ENCODE measurements around the gene WDR64.
"Not testable (repeated sequence)": the region's sequence is repeated elsewhere in the genome, so short reads cannot be mapped to it uniquely, and the experiment has no call there.

Gene WDR64

DNA sequence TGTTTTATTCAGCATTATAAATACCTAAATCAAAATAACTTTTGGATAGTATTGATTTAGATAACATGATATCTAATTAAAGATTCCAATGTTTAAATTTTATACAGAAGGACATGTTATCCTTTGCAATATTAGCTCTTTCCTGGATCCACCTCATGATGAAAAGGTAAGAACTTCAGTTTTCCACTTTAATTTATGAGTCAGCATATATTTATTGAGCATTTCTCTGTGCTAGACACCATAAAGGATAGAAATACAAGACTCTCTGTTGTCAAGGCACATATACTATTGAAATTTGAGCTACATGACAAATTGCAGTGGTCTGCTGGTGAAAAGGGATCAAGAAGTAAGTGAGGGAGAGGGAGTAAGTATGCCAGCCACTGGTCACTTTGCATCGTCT is 127.8 kb downstream of the WDR64 start:
- TF ChIP-seq CTCF (IDR thresholded peaks at IDR 0.05; ENCODE audit: borderline replicate concordance, control extremely low read depth, extremely low read depth, insufficient read depth, missing control alignments) = no peak
- in situ Hi-C loops (cut with MboI; ENCODE audit: low sequenced_read_pairs, unreplicated experiment) = no loop called here

GRCh38 chr1:241782396-241782795 is 130.3 kb downstream of the WDR64 start:
- DNase-seq (ENCODE audit: low spot score) = no peak
- TF ChIP-seq CTCF (IDR thresholded peaks at IDR 0.05; ENCODE audit: borderline replicate concordance, control extremely low read depth, extremely low read depth, insufficient read depth, missing control alignments) = no peak
- in situ Hi-C loops (cut with MboI; ENCODE audit: low sequenced_read_pairs, unreplicated experiment) = no loop called here

More for the DNA sequence above, 127.8 kb downstream of the WDR64 start:
- no peak for DNase-seq (ENCODE audit: low spot score)

- in situ Hi-C loops (cut with MboI; ENCODE audit: low sequenced_read_pairs, unreplicated experiment) = no loop called here
- DNase-seq (ENCODE audit: low spot score) = no peak
- no peak for TF ChIP-seq CTCF (IDR thresholded peaks at IDR 0.05; ENCODE audit: borderline replicate concordance, control extremely low read depth, extremely low read depth, insufficient read depth, missing control alignments)
Observed at GRCh38 chr1:241787691-241788090, 135.6 kb downstream of the WDR64 start.

DNA sequence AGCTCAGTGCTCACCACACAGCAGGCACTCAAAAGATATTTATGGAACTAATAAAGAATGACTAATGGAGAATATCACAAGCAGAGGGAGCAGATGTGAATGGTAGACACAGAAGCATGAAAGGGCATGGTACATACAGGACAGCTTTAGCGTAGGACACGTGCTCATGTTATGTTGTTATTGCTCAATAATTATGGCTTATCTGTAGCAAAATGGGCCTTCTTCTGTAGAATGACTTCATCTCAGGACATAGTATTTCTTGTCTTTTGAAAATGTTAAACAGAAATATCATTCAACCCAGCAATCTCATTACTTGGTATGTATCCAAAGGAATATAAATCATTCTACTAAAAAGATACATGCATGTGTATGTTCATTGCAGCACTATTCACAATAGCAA is 137.0 kb downstream of the WDR64 start:
- in situ Hi-C loops (cut with MboI; ENCODE audit: low sequenced_read_pairs, unreplicated experiment) = no loop called here
- no peak for TF ChIP-seq CTCF (IDR thresholded peaks at IDR 0.05; ENCODE audit: borderline replicate concordance, control extremely low read depth, extremely low read depth, insufficient read depth, missing control alignments)
- no peak for DNase-seq (ENCODE audit: low spot score)

DNA sequence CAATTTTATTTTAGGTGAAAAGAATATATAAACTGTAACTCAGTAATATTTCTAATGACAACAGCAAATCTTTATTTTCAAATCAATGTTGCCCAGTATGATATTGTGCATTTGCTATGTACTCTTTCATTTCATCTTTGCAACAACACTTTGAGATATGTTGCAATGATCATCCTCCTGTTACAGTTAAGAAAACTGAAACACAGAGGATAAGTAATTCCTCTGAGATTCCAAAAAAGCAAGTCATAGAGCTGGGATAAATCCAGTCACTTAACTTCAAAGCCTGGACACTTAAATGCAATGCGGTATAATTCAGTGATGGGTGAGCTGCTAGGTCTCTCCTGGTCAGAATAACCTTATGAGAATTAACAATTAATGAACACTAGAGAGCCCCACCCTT is 147.3 kb downstream of the WDR64 start:
- in situ Hi-C loops (cut with MboI; ENCODE audit: low sequenced_read_pairs, unreplicated experiment) = no loop called here
- DNase-seq (ENCODE audit: low spot score) = no peak
- TF ChIP-seq CTCF (IDR thresholded peaks at IDR 0.05; ENCODE audit: borderline replicate concordance, control extremely low read depth, extremely low read depth, insufficient read depth, missing control alignments) = no peak

GRCh38 chr1:241800640-241801039 is 148.6 kb downstream of the WDR64 start:
- TF ChIP-seq CTCF (IDR thresholded peaks at IDR 0.05; ENCODE audit: borderline replicate concordance, control extremely low read depth, extremely low read depth, insufficient read depth, missing control alignments) = no peak
- in situ Hi-C loops (cut with MboI; ENCODE audit: low sequenced_read_pairs, unreplicated experiment) = no loop called here

DNA sequence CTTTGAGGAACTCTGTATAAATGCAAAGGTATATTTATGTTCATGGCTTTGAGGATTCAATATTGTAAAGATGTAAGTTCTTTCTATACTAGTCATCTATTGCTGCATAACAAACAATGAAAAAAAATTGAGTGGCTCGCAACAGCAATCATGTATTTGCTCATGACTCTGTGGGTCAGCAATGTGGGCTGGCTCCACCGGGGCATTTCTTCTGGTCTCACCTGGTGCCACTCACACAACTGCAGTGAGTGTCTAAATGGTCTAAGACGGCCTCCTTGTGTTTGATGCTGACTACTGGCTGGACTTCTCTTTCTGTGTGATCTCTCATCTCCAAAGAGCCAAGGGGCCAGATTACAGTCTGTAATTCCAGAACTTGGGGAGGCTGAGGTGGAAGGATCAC is 150.8 kb downstream of the WDR64 start:
- in situ Hi-C loops (cut with MboI; ENCODE audit: low sequenced_read_pairs, unreplicated experiment) = no loop called here
- DNase-seq (ENCODE audit: low spot score) = no peak
- no peak for TF ChIP-seq CTCF (IDR thresholded peaks at IDR 0.05; ENCODE audit: borderline replicate concordance, control extremely low read depth, extremely low read depth, insufficient read depth, missing control alignments)

More at GRCh38 chr1:241800640-241801039, 148.6 kb downstream of the WDR64 start:
- DNase-seq (ENCODE audit: low spot score) = no peak

DNA sequence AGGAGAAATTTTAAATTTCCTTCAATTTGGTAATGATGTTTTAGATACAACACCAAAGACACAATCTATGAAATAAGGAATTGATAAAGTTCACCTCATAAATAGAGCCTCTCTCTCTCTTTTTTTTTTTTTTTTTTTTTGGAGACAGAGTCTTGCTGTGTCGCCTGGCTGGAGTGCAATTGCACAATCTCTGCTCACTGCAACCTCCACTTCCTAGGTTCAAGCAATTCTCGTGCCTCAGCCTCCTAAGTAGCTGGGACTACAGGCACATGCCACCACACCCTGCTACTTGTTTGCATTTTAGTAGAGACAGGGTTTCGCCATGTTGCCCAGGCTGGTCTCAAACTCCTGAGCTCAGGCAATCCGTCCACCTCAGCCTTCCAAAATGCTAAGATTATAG is 152.6 kb downstream of the WDR64 start:
- in situ Hi-C loops (cut with MboI; ENCODE audit: low sequenced_read_pairs, unreplicated experiment) = not testable (repeated sequence)

More for the DNA sequence above, 152.6 kb downstream of the WDR64 start:
- not testable (repeated sequence) for DNase-seq (ENCODE audit: low spot score)

Measured in GM13976 (cell line).